Suppressor macrophage treated with lipopolysaccharide for 4 hours (primary cell): Measurements from ENCODE around the gene TMPRSS2.
A peak's percentile ranks its signal among the peaks of the same experiment; 100 is the strongest.
"Not testable (repeated sequence)": the region's sequence is repeated elsewhere in the genome, so short reads cannot be mapped to it uniquely, and the experiment has no call there.

Source experiments
- DNase-seq: peaks from one replicate; pipeline ENCODE4 v3.0.0-alpha.2; 2020

The TMPRSS2 gene

GRCh38 chr21:41444703-41445464 is 63.1 kb downstream of the TMPRSS2 start:
- DNase-seq, result no peak

GRCh38 chr21:41443562-41443961 is 64.4 kb downstream of the TMPRSS2 start:
- DNase-seq, result no peak

- no peak for DNase-seq
Measured at GRCh38 chr21:41442481-41443186, 65.3 kb downstream of the TMPRSS2 start.

DNA sequence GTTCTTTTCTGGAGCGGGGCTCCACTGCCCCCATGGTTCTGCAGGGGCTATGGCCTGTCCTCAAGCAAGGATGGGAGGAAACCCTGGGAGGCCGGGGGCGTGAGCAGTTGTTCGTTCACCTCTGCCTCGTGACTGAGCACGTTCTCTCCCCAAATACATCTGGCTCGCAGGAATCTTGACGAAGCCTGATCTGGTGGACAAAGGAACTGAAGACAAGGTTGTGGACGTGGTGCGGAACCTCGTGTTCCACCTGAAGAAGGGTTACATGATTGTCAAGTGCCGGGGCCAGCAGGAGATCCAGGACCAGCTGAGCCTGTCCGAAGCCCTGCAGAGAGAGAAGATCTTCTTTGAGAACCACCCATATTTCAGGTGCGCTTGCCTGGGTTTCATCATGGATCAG is 66.4 kb downstream of the TMPRSS2 start:
- DNase-seq, result no peak

GRCh38 chr21:41439248-41439647 is 68.7 kb downstream of the TMPRSS2 start:
- no peak for DNase-seq

DNA sequence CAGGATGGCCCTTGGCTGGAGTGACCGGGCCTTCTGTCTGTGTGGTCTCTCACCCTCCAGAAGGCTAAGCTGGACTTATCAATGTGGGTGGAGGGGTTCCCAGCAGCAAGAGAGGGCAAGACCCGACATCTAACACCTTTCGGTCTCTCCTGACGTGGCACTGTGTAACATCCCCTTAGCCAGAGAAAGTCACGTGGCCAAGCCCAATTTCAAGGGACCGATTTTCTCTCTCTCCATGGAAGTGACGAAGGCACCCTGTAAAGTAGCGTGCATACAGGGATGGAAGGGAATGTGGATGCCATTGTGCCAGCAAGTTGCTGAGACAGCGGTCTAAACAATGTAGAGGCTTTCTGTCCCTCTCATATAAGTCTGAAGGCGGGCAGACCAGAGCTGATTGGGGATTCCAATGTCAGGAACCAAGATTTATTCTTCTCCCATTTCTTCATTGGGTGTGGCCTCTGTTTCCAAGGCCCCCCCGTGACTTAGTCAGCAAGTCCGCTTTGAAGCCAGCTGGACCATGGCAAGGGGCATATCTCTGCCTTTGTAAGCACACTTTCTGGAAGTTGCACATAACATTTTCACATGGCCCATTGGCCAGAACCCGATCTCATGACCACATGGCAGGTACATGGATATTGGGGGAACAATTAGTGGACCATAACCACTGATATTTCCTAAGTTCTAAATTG is 69.4 kb downstream of the TMPRSS2 start:
- no peak for DNase-seq

- DNase-seq, result no peak
Measured at GRCh38 chr21:41437729-41438128, 70.2 kb downstream of the TMPRSS2 start.

DNA sequence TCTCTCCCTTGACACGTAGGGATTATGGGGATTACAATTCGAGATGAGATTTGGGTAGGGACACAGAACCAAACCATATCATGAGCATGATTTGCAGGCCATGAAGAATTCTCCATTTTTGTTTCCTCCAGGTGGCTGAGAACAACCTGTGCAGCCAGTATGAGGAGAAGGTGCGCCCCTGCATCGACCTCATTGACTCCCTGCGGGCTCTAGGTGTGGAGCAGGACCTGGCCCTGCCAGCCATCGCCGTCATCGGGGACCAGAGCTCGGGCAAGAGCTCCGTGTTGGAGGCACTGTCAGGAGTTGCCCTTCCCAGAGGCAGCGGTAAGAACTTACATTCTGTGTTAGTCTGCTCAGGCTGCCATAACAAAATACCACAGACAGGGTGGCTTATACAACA is 72.3 kb downstream of the TMPRSS2 start:
- no peak for DNase-seq

DNA sequence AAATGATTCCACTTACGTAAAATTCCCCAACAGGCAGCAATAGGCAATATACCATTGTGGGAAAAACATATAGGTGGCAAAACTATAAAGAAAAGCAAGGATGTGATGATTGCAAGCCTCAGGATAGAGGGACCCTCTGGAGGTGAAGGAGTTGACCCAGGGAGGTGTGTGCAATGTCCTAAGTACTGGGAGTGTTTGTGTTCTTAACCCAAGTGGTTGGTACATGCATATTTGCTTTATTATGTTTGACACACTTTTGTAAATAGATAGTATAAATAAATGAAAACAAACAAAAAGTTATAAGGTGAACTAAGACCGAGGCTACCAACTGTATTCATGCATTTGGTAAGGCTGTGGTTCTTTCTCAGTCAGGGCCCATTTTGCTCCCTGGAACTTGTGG is 74.4 kb downstream of the TMPRSS2 start:
- no peak for DNase-seq

DNA sequence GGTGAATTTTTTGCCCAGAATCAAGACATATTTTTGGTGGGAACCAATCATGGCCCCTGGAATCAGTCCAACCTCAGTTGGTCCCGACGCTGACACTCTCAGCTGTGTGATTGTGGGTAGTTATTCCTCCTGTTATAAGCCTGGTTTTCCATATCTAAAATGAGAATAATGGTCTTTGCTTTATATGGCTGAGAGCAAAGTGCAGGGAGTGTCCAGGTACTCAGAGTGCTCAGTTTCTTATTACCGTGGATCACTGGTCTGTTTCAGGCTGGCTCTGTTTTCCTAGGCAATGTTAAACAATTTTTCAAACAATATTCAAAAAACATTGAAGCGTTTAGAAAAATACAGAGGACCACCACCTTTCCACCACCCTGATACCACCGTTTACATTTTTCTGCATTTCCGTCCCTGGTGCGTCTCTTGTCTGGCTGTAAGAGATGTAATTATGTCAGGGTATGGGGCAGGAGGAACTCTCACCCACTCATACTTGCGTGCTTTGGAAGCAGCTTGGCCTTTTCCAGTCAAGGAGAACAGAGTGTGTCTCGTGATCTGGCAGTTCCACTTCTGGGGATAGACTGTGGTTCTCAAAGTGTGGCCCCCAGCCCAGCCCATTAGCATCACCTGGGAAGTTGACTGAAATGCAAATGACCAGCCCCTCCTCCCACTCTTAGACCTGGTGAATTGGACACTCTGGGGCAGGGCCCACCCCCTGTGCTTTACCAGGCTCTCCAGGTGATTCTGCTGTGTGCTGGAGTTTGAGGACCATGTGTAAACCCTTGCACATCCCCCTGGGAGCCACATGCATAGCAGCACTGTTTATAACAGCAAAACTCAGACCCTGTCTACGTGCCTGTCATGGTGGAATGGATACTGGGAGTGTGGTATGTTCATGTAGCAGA is 75.1 kb downstream of the TMPRSS2 start:
- no peak for DNase-seq

DNA sequence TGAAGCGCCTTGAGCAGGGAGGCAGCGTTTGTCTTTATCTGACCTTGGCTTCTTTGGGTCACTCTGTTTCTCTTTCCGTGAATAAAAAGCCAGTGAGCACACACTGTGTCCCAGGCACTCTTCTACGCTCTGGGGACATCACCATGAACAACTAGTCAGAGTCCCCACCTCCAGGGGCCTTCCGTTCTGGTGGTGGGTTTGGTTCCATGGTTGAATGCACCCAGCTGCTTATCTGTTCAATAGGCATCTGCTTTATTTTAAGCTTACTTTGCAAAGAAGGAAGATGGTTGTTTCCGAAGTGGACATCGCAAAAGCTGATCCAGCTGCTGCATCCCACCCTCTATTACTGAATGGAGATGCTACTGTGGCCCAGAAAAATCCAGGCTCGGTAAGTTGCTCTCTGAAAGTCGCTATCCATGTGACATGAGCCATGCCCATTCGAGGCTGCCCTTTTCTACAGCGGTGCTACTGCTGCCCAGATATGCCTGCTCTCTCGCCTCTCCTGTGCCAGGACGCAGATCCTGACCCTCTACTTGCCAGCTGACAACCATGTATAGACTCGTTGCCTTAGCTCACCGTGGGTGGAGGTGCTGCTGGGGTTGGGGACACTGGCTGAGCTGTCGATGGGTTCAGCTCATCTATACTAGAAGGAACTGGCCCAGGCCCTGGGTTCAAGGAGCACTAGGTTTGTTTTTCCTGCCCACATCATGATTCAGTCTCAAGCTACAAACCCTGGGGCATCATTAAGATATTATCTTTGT is 76.0 kb downstream of the TMPRSS2 start:
- DNase-seq, result no peak

- DNase-seq, result no peak
Measured at GRCh38 chr21:41429925-41430491, 78.0 kb downstream of the TMPRSS2 start.

DNA sequence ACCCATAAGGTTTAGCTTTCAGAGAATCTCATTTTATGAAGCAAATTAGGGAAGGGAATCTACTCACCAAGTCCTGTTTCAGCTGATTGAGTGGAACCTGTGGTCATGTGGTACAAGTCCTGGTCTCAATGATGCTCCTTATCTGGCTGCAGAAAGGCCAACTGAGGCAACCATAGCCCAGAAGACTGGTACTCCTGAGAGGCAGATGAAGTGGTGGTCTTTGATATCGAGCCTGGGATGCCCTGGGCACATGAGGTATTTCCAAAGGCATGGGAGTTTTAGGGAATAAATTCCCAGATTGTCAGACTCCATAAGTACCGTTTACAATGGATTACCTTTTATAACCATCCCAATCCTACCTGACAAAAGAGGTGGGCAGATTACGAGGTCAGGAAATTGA is 78.7 kb downstream of the TMPRSS2 start:
- no peak for DNase-seq

DNA sequence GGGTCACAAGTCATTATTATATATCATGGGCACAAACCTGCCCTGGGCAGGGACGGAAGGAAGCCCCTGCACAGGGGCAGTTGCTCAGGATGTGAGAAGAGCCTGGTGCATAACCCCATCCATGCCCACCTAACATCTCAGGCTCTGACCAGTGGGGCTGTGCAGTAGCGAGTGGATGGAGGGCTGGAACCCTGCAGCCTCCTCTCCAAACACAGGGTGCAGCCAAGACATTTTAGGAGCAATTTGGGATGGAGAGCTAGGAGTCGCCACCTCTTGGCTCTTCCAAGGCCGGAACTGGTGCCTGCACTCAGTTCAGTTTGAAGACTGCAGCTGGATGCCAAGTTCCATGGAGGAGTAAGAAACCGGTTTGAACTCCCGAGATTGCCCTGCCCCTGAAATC is 79.1 kb downstream of the TMPRSS2 start:
- no peak for DNase-seq

GRCh38 chr21:41428311-41428710 is 79.6 kb downstream of the TMPRSS2 start:
- no peak for DNase-seq

DNA sequence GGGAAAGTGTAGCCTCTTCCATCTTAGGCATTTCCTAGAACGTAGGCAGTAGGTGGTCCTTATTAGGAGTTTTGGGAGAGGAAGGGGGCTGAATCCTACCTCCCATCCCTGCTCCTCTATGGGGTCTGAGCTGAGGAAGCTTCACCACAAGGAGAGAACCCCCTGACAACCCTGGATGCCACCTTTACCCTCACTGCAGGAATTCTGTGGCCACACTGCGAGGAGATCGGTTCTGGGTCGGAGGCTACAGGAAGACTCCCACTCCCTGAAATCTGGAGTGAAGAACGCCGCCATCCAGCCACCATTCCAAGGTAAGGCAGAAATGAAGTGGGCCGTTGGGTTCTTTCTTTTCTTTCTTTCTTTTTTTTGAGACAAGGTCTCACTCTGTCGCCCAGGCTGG is 80.4 kb downstream of the TMPRSS2 start:
- DNase-seq, result no peak

DNA sequence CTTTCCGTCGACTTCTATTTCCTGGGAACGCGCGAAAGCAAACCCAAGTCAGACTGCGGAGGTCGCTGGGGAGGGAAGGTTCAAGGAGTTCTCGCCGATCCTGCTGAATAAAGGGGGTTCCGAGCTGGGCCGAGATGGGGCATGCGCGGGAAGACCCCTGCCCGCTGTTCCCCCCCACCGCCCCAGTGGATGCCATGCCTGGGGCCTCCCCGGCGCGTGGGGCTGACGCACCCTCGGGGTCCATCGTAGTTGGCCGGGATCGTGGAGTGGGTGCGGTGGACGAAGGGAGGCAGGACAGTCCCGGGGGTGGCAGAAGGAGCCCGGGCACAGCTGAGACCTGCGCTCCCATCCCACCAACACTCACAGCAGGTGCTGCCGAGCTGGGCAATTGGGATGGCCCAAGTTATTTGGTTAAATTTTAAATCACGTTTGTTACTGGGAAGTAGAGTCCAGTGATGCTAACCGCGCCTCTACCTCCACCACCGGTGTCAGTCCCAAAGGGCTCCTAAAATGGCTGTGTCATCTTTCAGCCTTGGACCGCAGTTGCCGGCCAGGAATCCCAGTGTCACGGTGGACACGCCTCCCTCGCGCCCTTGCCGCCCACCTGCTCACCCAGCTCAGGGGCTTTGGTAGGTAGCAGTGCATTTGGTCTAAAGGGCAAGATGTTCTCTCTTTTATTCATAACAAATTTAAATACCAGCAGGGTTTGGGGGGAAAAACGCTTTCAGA is 81.1 kb downstream of the TMPRSS2 start:
- peak; percentile 60 for DNase-seq

DNA sequence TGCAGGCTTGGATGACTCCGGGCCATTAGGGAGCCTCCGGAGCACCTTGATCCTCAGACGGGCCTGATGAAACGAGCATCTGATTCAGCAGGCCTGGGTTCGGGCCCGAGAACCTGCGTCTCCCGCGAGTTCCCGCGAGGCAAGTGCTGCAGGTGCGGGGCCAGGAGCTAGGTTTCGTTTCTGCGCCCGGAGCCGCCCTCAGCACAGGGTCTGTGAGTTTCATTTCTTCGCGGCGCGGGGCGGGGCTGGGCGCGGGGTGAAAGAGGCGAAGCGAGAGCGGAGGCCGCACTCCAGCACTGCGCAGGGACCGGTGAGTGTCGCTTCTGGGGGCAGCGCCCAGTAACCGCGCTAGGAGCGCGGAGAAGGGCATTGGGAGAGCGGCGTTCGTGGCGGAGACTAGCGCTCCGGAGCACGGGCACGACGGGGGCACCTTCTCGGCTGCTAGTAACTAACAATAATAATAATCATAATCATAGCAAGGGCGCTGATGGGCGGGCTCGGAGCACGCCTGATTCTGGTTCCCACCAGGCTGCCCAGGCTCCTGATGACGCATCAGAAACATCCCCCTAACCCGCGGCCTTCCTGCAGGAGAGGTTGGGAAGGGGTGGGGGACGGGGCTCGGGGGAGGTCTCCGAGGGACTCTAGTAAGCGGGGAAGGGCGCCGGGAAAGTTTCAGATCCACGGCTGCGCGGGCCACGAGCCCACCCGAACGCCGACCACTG is 81.8 kb downstream of the TMPRSS2 start, which contains the start of gene MX1:
TSS of gene MX1 (plus strand) at position 286 of the 722 bp plus-strand sequence. CDS start 5,832 bp downstream, outside the sequence.
- peak; percentile 97 for DNase-seq

- peak; percentile 30 for DNase-seq
Measured at GRCh38 chr21:41425588-41425953, 82.4 kb downstream of the TMPRSS2 start.

- not testable (repeated sequence) for DNase-seq
Measured at GRCh38 chr21:41423305-41423636, 84.7 kb downstream of the TMPRSS2 start.
